A549 treated with CORT108297 at 1 μM for 4 hours (cell line): ENCODE measurements around the gene EFNA1. TPM values are rescaled to one million over a fixed set of nuclear protein-coding genes. Genes with fewer than 3 reads are reported as not detected.

ENCODE experiments used
- total RNA-seq: library from RNA; stranded (reverse); fragments of 200-300 nt; extraction: Qiagen RNA extraction; gene quantifications from 5 replicates; pipeline ENCODE4 v1.2.3, GENCODE V29; 2022

The EFNA1 gene, protein sequence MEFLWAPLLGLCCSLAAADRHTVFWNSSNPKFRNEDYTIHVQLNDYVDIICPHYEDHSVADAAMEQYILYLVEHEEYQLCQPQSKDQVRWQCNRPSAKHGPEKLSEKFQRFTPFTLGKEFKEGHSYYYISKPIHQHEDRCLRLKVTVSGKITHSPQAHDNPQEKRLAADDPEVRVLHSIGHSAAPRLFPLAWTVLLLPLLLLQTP
- total RNA-seq = 32.8 to 53.9 TPM (median 38.3 TPM) in 5 replicates

DNA sequence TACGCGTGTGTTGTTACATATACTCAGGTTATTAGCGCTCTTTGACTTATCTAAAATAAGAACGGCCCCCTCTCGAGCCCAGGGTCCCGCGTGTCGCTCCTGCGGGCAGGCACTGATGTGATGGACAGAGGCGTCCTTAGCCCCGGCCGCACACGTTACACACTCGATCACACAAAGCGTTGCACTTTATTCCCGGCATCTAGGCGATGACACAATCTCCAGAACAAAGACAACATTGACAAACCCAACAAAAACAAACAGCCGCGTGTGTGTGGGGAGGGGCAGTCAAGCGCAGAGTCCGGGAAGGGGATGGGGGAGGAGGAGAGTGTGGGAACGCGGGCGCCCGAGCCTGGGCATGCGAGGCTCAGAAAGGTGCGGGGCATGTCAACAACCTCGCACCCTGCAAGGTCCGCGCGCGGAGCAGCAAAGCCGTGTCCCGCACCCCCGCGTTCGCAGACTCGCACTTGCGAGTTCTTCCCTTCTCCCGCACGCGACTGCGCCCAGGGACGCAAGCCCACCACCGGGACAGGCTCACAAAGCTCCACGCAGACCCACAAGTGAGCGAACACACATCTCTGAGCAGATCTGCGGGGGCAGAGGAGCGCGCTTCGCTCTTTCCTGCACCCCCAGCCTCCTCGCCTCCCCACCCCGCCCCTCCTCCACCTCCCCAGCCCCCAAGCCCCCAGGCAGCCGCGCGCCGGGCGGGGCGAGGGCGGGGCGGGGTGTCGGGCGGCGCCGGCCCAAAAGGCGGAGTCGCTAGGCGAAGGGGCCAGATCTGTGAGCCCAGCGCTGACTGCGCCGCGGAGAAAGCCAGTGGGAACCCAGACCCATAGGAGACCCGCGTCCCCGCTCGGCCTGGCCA lies at the start of gene EFNA1:
EFNA1 (plus strand) TSS at position 772 of the 862 bp plus-strand sequence. CDS start 102 bp downstream, outside the sequence.

DNA sequence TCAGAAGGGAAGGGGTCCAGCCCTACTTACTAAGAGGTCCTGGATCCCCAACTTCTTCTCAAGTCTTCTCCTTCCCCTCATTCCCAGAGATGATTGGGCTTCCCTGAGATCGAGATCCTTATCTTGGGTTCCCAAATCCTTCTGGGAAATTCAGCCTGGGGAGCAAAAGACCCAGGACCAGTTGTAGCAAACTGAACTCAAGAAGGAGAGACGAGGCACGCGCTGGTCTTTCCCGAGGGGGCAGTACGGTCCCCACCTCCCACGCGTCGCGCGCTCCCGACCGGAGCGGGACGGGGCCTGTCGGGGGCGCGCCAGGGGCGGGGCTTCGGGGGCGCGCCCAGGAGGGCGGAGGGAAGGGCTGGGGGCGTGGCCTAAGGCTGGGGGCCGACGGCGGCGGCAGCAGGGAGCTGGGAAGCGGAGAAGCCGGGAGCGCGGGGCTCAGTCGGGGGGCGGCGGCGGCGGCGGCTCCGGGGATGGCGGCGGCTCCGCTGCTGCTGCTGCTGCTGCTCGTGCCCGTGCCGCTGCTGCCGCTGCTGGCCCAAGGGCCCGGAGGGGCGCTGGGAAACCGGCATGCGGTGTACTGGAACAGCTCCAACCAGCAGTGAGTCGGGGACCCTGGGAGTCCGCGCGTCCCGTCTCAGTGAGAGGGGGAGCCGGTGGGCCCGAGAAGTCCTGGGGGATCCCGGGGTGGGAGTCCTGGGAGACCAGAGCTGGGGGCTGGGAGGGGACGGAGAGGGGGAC lies 49.0 kb upstream of the EFNA1 start, which contains the start of gene EFNA3:
EFNA3 (plus strand) TSS at position 369 of the 741 bp plus-strand sequence; CDS start at position 474, 105 bp downstream.

DNA sequence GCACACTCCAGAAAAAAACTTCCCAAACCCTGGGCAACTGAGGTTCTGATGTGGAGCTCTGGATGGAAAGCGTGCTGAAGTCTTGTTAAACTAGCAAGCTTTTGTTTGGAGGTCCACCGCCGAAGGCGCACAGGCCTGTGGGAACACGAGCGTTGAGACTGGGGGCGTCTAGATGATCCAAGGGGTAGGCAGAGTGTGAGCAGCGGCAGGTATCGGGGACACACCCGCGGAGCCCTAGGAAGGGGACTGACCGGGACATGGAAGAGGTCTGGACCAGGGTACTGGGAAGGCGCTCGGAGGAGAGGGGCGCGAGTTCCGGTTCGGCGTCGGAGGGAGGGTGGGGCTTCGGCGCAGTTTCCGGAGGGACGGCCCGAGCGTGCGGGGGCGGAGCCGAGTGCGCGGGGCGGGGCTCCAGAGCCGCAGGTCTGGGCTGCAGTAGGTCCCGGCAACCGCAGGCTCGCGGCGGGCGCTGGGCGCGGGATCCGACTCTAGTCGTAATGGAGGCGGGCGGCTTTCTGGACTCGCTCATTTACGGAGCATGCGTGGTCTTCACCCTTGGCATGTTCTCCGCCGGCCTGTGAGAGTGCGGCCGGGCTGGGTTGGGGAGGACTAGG lies 7.8 kb downstream of the EFNA1 start, which contains the start of gene SLC50A1:
SLC50A1 (plus strand) TSS at position 438 of the 614 bp plus-strand sequence; CDS start at position 498, 60 bp downstream.

DNA sequence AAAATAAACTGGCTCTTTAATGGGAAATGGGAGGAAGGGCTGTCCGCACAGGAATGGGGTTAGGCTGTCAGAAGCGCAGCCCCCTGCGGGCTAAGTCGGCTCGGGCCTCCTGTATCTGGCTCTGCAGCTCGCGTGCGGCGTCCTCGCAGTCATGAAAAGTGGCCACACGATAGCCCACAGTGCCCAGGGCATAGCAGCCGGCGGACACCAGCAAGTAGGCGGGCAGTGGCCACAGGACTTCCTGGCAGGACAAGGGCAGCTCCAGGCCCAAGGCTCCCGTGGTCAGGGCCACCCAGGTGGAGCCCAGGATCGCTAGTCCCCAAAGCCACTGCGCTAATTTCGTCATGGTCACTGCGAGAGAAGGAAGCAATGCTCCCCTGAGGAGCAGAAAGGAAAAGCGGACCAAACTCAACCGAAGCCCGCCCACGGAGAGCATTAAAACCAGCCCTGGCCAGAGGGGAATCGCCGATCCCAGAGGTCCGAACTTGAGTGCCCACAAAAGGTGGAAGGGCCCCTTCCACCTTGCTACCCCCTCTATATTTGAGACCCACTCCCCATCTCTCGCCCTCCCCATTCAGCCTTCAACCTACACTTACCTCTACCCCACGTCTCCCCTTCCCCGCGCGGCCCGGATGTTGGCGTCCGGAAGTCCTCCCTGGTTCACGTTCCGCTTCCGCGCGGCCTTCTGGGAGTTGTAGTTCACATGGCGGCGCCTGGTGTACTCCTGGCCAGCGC lies 12.4 kb downstream of the EFNA1 start, which contains the start of gene DPM3:
DPM3 (minus strand) TSS at position 637 of the 735 bp plus-strand sequence; CDS start at position 346, 291 bp downstream.

DNA sequence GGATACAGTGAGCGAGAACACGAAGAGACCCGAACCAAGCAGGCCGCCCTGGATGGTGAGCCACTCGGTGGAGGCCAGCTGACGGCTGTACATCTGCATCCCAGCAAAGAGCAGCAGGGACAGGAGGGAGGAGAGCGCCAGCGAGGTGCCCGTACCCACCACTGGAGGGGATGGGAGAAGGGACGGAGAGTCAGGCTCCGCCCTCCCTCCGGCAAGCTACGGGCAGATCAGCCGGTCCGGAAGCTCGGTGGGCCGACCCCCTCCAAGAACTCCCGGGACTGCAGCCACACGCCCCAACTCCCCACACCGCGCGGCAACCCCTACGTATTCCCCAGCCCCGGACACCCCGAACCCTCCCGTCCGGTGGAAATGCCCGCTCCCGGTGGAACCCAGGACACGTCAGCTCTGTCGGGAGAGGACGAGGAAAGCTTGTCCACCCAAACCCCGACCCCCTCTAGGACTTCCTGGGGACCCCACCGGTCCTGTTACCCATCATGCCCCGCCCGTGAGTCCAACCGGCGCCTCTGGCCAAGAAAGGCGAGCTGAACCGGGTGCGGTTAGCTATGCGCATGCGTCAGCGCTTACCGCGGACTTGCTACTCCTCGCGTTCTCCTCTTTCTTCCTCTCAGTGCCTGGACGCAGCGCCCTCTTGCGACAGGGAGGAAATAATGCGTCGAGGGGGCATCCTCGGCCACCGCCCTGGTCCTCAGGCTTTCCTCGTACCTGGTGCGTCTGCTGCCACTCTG lies 45.2 kb downstream of the EFNA1 start, which contains the start of gene KRTCAP2:
KRTCAP2 (minus strand) TSS at position 573 of the 746 bp plus-strand sequence; CDS start at position 493, 80 bp downstream.

DNA sequence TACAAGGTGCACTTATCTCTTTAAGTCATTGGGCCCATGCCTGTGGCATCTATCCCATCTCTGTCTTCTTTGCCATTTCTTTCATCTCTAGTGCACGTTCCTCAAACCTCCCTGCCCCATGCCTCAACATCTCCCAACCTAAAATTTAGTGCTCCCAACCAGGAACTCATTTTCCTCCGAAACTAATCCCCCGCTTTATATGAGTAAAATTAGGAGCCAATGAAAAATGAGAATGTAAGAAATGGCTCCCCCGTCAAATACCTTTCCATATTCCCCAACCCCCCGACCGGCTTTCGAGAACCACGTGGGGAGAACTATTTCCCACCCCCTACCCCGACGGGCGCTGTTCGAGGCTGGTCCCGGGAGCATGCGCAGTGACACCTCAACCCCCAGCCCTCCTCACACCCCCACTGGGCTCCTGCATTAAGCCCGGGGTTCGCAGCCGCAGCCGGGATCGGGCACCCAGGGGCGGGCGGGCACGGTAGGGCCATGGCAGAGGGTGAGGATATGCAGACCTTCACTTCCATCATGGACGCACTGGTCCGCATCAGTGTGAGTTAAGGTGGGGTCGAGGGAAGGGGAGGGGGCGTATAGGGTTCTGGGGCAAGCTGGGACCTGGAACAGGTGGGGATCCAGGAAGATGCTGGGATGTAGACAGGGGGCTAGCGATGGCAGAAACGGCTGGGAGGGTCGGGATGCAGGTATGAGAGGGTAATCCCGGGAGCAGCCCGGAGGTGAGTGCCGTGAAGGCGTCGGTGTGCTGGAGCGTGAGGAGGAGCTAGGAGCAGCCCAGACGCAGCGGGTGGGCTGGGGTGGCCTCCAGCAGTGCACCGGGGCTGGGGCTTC lies 46.0 kb downstream of the EFNA1 start, which contains the start of gene TRIM46:
TRIM46 (plus strand) TSS at position 372 of the 846 bp plus-strand sequence; CDS start at position 490, 118 bp downstream.

Other genes with a start within 250 kb of the EFNA1 start
- 39.3 to 49.1 TPM (median 42.6 TPM) in 5 replicates for gene PMVK, start 191.2 kb upstream of the EFNA1 start, total RNA-seq
- gene PBXIP1, start 171.8 kb upstream of the EFNA1 start, total RNA-seq = 13.5 to 16.4 TPM (median 15.2 TPM) in 5 replicates
- 20.7 to 25.5 TPM (median 24.0 TPM) in 5 replicates for gene PYGO2, start 166.1 kb upstream of the EFNA1 start, total RNA-seq
- gene SHC1, start 157.1 kb upstream of the EFNA1 start, total RNA-seq = 128 to 159 TPM (median 156 TPM) in 5 replicates
- gene CKS1B, start 153.2 kb upstream of the EFNA1 start, total RNA-seq = 329 to 371 TPM (median 349 TPM) in 5 replicates
- gene FLAD1, start 144.5 kb upstream of the EFNA1 start, total RNA-seq = 37.8 to 47.0 TPM (median 44.5 TPM) in 5 replicates
- not detected in 5 replicates for gene LENEP, start 134.3 kb upstream of the EFNA1 start, total RNA-seq
- gene ZBTB7B, start 125.1 kb upstream of the EFNA1 start, total RNA-seq = 18.2 to 32.3 TPM (median 30.4 TPM) in 5 replicates
- gene DCST2, start 94.1 kb upstream of the EFNA1 start, total RNA-seq = 0.35 to 0.57 TPM (median 0.46 TPM) in 5 replicates
- gene DCST1, start 94.1 kb upstream of the EFNA1 start, total RNA-seq = 0.07 to 0.08 TPM in 2 of 5 replicates, not detected in the others
- 52.7 to 90.3 TPM (median 81.7 TPM) in 5 replicates for gene ADAM15, start 76.6 kb upstream of the EFNA1 start, total RNA-seq
- gene EFNA4, start 64.1 kb upstream of the EFNA1 start, total RNA-seq = 7.4 to 9.9 TPM (median 8.7 TPM) in 5 replicates
- gene EFNA3, start 49.0 kb upstream of the EFNA1 start, total RNA-seq = 3.4 to 5.1 TPM (median 4.7 TPM) in 5 replicates
- gene SLC50A1, start 8.0 kb downstream of the EFNA1 start, total RNA-seq = 29.3 to 36.5 TPM (median 34.8 TPM) in 5 replicates
- 73.6 to 114 TPM (median 112 TPM) in 5 replicates for gene DPM3, start 12.7 kb downstream of the EFNA1 start, total RNA-seq
- 220 to 279 TPM (median 243 TPM) in 5 replicates for gene KRTCAP2, start 45.4 kb downstream of the EFNA1 start, total RNA-seq
- 1.4 to 2.5 TPM (median 2.1 TPM) in 5 replicates for gene TRIM46, start 46.0 kb downstream of the EFNA1 start, total RNA-seq
- gene THBS3, start 80.0 kb downstream of the EFNA1 start, total RNA-seq = 6.6 to 10.6 TPM (median 9.6 TPM) in 5 replicates
- gene MTX1, start 80.8 kb downstream of the EFNA1 start, total RNA-seq = 64.0 to 78.2 TPM (median 76.5 TPM) in 5 replicates
- gene ENTREP3, start 127.6 kb downstream of the EFNA1 start, total RNA-seq = 25.2 to 39.2 TPM (median 37.1 TPM) in 5 replicates
- gene SCAMP3, start 134.5 kb downstream of the EFNA1 start, total RNA-seq = 99.6 to 133 TPM (median 128 TPM) in 5 replicates
- 22.4 to 32.0 TPM (median 30.1 TPM) in 5 replicates for gene CLK2, start 145.6 kb downstream of the EFNA1 start, total RNA-seq
- gene HCN3, start 149.6 kb downstream of the EFNA1 start, total RNA-seq = 3.9 to 6.1 TPM (median 5.1 TPM) in 5 replicates
- gene PKLR, start 173.6 kb downstream of the EFNA1 start, total RNA-seq = 0.05 TPM in 1 of 5 replicates, not detected in the others
- 158 to 179 TPM (median 165 TPM) in 5 replicates for gene FDPS, start 181.0 kb downstream of the EFNA1 start, total RNA-seq
- gene RUSC1, start 193.0 kb downstream of the EFNA1 start, total RNA-seq = 39.2 to 60.5 TPM (median 58.5 TPM) in 5 replicates